ENCODE results near the gene FHIT. TPM values are rescaled to one million over a fixed set of nuclear protein-coding genes. Genes with fewer than 3 reads are reported as not detected.

Gene FHIT
- total and polyA plus RNA-seq, 10 of the 15 experiments (the other 5 are each of a cell fraction or from before 2014, with no cell fraction given), result 4.2 to 14.9 (median 9.4) TPM

- TF ChIP-seq CTCF (IDR thresholded peaks at IDR 0.05 in 2 of 3, conservative IDR thresholded peaks at IDR 0.05 in 1 of 3; ENCODE audit: control insufficient read depth in 2 of 3, extremely low read depth in 1 of 3, insufficient read depth in 1 of 3, low read depth in 3 of 3, low read length in 3 of 3), result no peak
- TF ChIP-seq RUNX3 (IDR thresholded peaks at IDR 0.05; ENCODE audit: low read length), result peak; percentile 61
- peak; percentile 24; the same call in 1 of the 2 replicates for TF ChIP-seq RELB (IDR thresholded peaks at IDR 0.05; ENCODE audit: low read depth)
- TF ChIP-seq TCF3 (IDR thresholded peaks at IDR 0.05; ENCODE audit: borderline replicate concordance, insufficient read depth, low read depth, low read length), result no peak
- TF ChIP-seq IKZF1 (conservative IDR thresholded peaks at IDR 0.05), result peak; percentile 58
- no peak for TF ChIP-seq TARDBP (IDR thresholded peaks at IDR 0.05; ENCODE audit: borderline replicate concordance)
- TF ChIP-seq MEF2B (IDR thresholded peaks at IDR 0.05; ENCODE audit: partially characterized antibody, poor library complexity, severe bottlenecking), result peak; percentile 93
- no peak for TF ChIP-seq ZBTB4 (CRISPR knock-in tag; IDR thresholded peaks at IDR 0.05)
- TF ChIP-seq ZNF687 (IDR thresholded peaks at IDR 0.05), result no peak
- TF ChIP-seq REST (IDR thresholded peaks at IDR 0.05; ENCODE audit: low read depth, low read length), result no peak
- TF ChIP-seq BMI1 (IDR thresholded peaks at IDR 0.05; ENCODE audit: borderline replicate concordance), result no peak
- TF ChIP-seq GATAD2B (conservative IDR thresholded peaks at IDR 0.05; ENCODE audit: low read depth), result peak; percentile 67; the same call in 1 of the 2 replicates
- TF ChIP-seq HDGF (IDR thresholded peaks at IDR 0.05), result no peak
Measured at GRCh38 chr3:60225848-60226247, 1025.4 kb downstream of the FHIT start (continued).
